Fibroblast of lung (primary cell): ENCODE results near the gene RIPOR2.

Source experiments
- CTCF ChIP-seq, 2 donors: IDR thresholded peaks in 1 of 2; conservative IDR thresholded peaks in 1 of 2; 1 replicate in 1 of 2; 2 replicates in 1 of 2; pipeline ENCODE4 v1.5.1; 2011 to 2012; ENCODE audit warnings: low read length in 2 of 2, control low read depth in 1 of 2, inconsistent platforms in 1 of 2, low read depth in 1 of 2, mild to moderate bottlenecking in 1 of 2
- EZH2 ChIP-seq: IDR thresholded peaks from 2 replicates; pipeline ENCODE4 v1.5.1; 2012; ENCODE audit warnings: low read length, control low read depth, mild to moderate bottlenecking; ENCODE audit errors: missing control alignments

- TF ChIP-seq CTCF (conservative IDR thresholded peaks at IDR 0.05 in 1 of 2, IDR thresholded peaks at IDR 0.05 in 1 of 2; ENCODE audit: low read depth in 1 of 2, low read length in 2 of 2) (no peak), EZH2 (no peak)
Measured at GRCh38 chr6:24918641-24919055, 17.1 kb downstream of the RIPOR2 start.
